A673 (cell line): ENCODE data around the gene KDR. TPM values are rescaled to one million over a fixed set of nuclear protein-coding genes. Genes with fewer than 3 reads are reported as not detected.

Experiments
- BruUV-seq: library from RNA; stranded (reverse); fragments of 400-500 nt; replicated peaks from 2 replicates; lab custom pipeline; 2021; lab: Mats Ljungman, UMichigan
- CTCF ChIA-PET: fragments of 300-600 bp; sonication (Branson Sonifier 250); formaldehyde crosslinking; loops from one replicate; lab custom pipeline; 2022; ENCODE audit warnings: antibody characterized with exemption; lab: Charles Lee
- POLR2A ChIA-PET: fragments of 300-600 bp; sonication (Branson Sonifier 250); formaldehyde crosslinking; loops from one replicate; lab custom pipeline; 2022; ENCODE audit warnings: antibody characterized with exemption; ENCODE audit not compliant: low non-redundant PET; lab: Charles Lee
- DNase-seq: peaks from one replicate; pipeline ENCODE4 v3.0.0-alpha.2; 2015; ENCODE audit warnings: low spot score
- H3K27ac ChIP-seq: fragments of 200-600 bp; sonication (generic); 2 replicates; pipeline ENCODE4 v1.5.1; 2016; ENCODE audit warnings: mixed run types, low read depth, mild to moderate bottlenecking, mixed read lengths, antibody characterized with exemption, low read length; ENCODE audit not compliant: poor library complexity, severe bottlenecking
- H3K27me3 ChIP-seq: fragments of 200-600 bp; sonication (generic); replicated peaks from 2 replicates; pipeline ENCODE4 v1.6.1; 2017; ENCODE audit warnings: mixed run types, low read depth, mild to moderate bottlenecking, mixed read lengths, antibody characterized with exemption, low read length; ENCODE audit not compliant: insufficient read depth, poor library complexity
- H3K36me3 ChIP-seq: fragments of 200-600 bp; sonication (generic); 2 replicates; pipeline ENCODE4 v1.6.1; 2016; ENCODE audit warnings: mixed run types, mild to moderate bottlenecking, mixed read lengths, antibody characterized with exemption, low read length; ENCODE audit not compliant: insufficient read depth, poor library complexity, severe bottlenecking
- H3K4me1 ChIP-seq: fragments of 200-600 bp; sonication (generic); 2 replicates; pipeline ENCODE4 v1.6.1; 2017; ENCODE audit warnings: mixed run types, mild to moderate bottlenecking, mixed read lengths, antibody characterized with exemption, low read length; ENCODE audit not compliant: insufficient read depth, poor library complexity, severe bottlenecking
- H3K4me3 ChIP-seq: fragments of 200-600 bp; sonication (generic); 2 replicates; pipeline ENCODE4 v1.5.1; 2016; ENCODE audit warnings: low read depth, mixed run types, mild to moderate bottlenecking, mixed read lengths, low read length; ENCODE audit not compliant: poor library complexity, severe bottlenecking
- H3K9me3 ChIP-seq: fragments of 200-600 bp; sonication (generic); 2 replicates; pipeline ENCODE4 v1.6.1; 2016; ENCODE audit warnings: mixed run types, low read depth, mild to moderate bottlenecking, mixed read lengths, antibody characterized with exemption, low read length; ENCODE audit not compliant: poor library complexity, severe bottlenecking
- CTCF ChIP-seq: fragments of 300-800, 200-600 bp; sonication (generic); conservative IDR thresholded peaks from 2 replicates; pipeline ENCODE4 v1.5.1; 2017; ENCODE audit warnings: low read depth, mild to moderate bottlenecking, antibody characterized with exemption, low read length, moderate library complexity, mixed read lengths
- EZH2 ChIP-seq: fragments of 200-600 bp; sonication (generic); IDR thresholded peaks from 2 replicates; pipeline ENCODE4 v1.6.1; 2017; ENCODE audit warnings: borderline replicate concordance, low read depth, mild to moderate bottlenecking, mixed read lengths, antibody characterized with exemption, low read length; ENCODE audit not compliant: poor library complexity, severe bottlenecking
- intact Hi-C: fragments of 100-400 bp; cut with micrococcal nuclease; formaldehyde crosslinking; loops from one replicate; pipeline ENCODE4 v1.10.0; 2022; ENCODE audit not compliant: unreplicated experiment
- total RNA-seq: library from RNA; stranded (reverse); gene quantifications from 2 replicates; pipeline ENCODE4 v1.2.3, GENCODE V29; 2021

The KDR gene
- total RNA-seq, 1 experiment from 2014 or later: 0.47 TPM

GRCh38 chr4:55096619-55097018, 28.8 kb downstream of the KDR start:
- Histone ChIP-seq H3K4me3 (no peak overlapping the region), H3K9me3 (no peaks in the 10 kb centered on the region), H3K36me3 (no peaks in the 10 kb centered on the region), H3K27ac (no peak overlapping the region), H3K4me1 (no peaks in the 10 kb centered on the region), H3K27me3 (no peaks in the 10 kb centered on the region)
- intact Hi-C loops: no loop called here
- CTCF ChIA-PET: no interaction called here
- TF ChIP-seq CTCF: no peak
- no peak for TF ChIP-seq EZH2
- POLR2A ChIA-PET: no interaction called here
- no peak for DNase-seq
- no TSS peak for BruUV-seq

GRCh38 chr4:55096045-55096444, 29.4 kb downstream of the KDR start:
- no peak for TF ChIP-seq EZH2
- TF ChIP-seq CTCF: no peak
- no peak for DNase-seq
- H3K27ac ChIP-seq: no peak overlapping the region
- no peaks in the 10 kb centered on the region for H3K9me3 ChIP-seq
- no peaks in the 10 kb centered on the region for H3K27me3 ChIP-seq
- POLR2A ChIA-PET: no interaction called here
- no peak overlapping the region for H3K4me3 ChIP-seq
- CTCF ChIA-PET: no interaction called here
- no peaks in the 10 kb centered on the region for H3K4me1 ChIP-seq
- no TSS peak for BruUV-seq
- H3K36me3 ChIP-seq: no peaks in the 10 kb centered on the region
- intact Hi-C loops: no loop called here

GRCh38 chr4:55092504-55092903, 32.9 kb downstream of the KDR start:
- DNase-seq: no peak
- H3K4me3 ChIP-seq: no peak overlapping the region
- H3K4me1 ChIP-seq: no peaks in the 10 kb centered on the region
- H3K36me3 ChIP-seq: no peaks in the 10 kb centered on the region
- no peak overlapping the region for H3K27ac ChIP-seq
- no TSS peak for BruUV-seq
- POLR2A ChIA-PET: no interaction called here
- intact Hi-C loops: no loop called here
- H3K27me3 ChIP-seq: no peaks in the 10 kb centered on the region
- no peak for TF ChIP-seq CTCF
- TF ChIP-seq EZH2: no peak
- H3K9me3 ChIP-seq: no peaks in the 10 kb centered on the region
- CTCF ChIA-PET: no interaction called here
